Inflammatory macrophage treated with lipopolysaccharide for 1 hour (primary cell): ENCODE measurements around the gene CCND3.

ENCODE experiments used
- DNase-seq, 2 donors: peaks; one replicate each; pipeline ENCODE4 v3.0.0-alpha.2; 2020 to 2022

The CCND3 gene

GRCh38 chr6:41941280-41942066, at the start of gene CCND3:
Gene CCND3, minus strand, starts transcription at chr6:41941808. Its CDS starts 159 bp downstream, at chr6:41941649.
- DNase-seq, result peak; percentile 93 to 97

- no peak for DNase-seq
Measured at GRCh38 chr6:41986339-41986738, 44.7 kb upstream of the CCND3 start.

- no peak for DNase-seq
Measured at GRCh38 chr6:41984623-41985022, 43.0 kb upstream of the CCND3 start.

GRCh38 chr6:41976794-41977484, 35.3 kb upstream of the CCND3 start:
- DNase-seq, result peak; percentile 61 to 90

GRCh38 chr6:41975276-41975675, 33.7 kb upstream of the CCND3 start:
- DNase-seq, result no peak

DNA sequence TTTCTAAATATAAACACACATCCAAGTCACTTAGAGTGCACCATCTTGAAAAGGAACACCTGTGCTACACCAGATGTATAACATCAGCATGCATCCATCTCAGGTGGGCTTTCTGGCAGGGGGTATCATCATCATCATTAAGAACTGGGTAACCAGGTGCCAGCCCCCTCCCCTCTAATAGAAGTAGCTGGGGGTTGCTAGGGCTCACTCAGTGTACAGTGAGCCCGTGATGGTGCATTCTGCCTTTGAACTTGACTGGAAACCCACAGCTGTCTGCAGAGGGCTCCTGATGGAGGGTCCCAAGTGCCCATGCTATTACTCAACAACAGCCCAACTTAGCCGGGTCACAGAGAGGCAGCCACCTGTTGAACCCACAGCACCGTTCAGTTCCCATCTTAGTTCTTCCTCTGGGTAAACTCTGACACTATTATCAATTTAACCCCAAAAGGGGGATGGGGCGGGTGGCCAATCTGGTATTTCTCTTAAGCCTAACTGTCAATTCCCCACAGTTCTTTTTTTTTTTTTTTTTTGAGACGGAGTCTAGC, 32.7 kb upstream of the CCND3 start:
- DNase-seq, result no peak

DNA sequence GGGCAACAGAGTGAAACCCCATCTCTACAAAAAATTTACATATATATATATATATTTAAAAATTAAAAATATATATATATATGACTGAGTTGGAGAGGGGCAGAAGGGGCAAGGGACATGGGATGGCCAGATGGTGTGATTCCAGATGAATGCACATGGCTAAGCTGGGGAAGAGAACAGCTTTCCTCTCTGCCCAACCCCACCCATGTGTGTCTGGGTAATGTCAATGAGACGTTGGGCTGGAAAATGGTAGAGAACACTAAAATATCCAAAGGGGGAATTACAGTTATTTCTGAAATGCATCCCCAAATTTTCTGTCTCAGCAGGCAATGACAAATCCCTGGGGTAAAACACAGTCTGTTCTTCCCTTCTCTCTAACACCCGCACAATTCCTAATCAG, 31.2 kb upstream of the CCND3 start:
- DNase-seq, result no peak

DNA sequence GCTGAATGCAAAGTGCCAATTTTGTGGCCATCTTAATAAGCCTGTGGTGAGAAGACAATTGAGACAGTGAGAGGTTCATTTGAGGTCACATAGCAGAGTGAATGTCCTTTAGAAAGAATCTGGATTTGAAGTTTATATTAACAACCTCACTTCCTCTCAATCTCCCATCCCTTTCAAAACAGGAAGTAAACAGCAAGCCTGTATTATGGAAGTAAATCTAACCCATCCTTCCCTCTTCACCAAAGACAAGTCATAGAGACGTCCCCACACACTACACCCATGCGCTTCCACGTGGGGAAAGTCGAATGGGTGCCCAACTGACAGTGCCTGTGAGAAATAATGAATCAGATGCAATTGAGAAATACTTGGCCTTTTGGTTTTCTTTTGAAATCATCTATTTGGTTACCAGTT, 28.8 kb upstream of the CCND3 start:
- peak; percentile 96 to 99 for DNase-seq

- DNase-seq, result peak; percentile 52 to 67
Measured at GRCh38 chr6:41967312-41968287, 26.0 kb upstream of the CCND3 start.

GRCh38 chr6:41966961-41967311, 25.3 kb upstream of the CCND3 start:
- peak; percentile 28 to 39 for DNase-seq

DNA sequence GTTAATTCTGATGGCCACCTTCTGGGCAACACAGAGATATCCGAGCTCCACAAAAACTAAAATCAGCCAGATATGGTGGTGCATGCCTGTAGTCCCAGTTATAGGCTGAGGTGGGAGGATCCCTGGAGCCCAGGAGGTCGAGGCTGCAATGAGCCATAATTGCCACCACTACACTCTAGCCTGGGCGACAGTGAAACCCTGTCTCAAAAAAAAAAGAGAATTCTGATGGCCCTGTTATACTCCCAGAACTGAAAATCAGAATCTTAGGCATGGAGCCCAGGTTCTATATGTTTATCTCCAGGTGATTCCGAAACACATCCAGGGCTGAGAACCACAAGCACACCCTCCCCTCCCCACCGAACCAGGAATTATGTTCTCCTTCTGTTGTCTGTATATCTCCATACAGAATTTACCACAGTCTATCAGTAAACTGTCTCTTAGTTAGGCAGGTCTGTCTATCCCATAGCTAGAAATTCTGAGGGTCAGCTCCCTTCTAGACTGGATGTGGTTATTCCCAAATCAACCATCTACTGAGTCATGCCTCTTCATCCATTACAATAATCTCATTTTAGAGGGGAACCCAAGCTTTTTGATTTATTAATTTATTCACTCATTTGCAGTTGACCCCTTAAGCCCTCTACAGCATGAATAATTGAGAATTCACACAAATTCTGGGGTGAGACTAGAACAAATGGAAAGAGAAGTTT, 24.8 kb upstream of the CCND3 start:
- no peak for DNase-seq

- DNase-seq, result no peak
Measured at GRCh38 chr6:41965429-41966213, 24.0 kb upstream of the CCND3 start.

DNA sequence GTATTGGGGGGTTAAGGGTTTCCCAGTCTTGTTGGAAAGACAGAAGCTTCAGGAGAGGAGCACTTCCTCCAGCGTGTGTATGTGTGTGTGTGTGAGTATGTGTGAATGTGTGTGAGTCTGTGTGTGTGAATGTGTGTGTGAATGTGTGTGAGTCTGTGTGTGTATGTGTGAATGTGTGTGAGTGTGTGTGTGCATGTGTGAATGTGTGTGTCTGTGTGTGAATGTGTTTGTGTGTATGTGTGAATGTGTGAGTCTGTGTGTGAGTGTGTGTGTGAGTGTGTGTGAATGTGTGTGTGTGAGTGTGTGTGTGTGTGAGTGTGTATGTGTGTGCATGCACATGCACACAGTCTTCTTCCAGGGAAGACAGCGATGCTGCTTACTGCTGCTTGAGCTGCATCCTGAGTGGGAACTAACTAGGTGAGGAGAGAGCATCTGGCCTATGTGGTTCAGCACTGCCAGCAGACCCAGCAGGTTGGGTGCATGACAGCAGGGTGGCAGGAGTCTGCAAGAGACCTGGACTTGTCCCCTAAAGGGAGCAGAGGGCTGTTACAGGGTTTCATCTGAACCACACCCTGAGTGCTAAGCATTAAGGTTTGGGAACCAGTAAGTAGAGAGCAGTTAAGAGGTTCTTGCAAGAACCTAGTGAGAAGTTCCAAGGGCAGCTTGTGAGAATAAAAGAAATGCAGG, 22.7 kb upstream of the CCND3 start:
- DNase-seq, result no peak

GRCh38 chr6:41963371-41963770, 21.8 kb upstream of the CCND3 start:
- no peak for DNase-seq

DNA sequence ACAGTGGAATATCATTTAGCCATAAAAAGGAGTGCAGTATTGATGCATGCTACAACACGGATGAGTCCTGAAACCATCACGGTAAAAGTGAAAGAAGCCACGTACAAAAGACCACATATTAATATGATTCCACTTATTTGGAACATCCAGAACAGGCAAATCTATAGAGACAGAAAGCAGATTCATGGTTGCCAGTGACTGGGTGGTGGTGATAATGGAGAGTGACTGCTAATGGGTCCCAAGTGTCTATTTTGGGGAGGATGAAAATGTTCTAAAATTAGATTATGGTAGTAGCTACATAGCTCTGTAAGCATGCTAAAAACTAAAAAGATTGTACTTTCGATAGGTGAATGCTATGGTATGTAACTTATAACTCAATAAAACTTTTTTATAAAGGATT, 18.4 kb upstream of the CCND3 start:
- DNase-seq, result no peak

- DNase-seq, result no peak
Measured at GRCh38 chr6:41958022-41958856, 16.6 kb upstream of the CCND3 start.

- no peak for DNase-seq
Measured at GRCh38 chr6:41957117-41957516, 15.5 kb upstream of the CCND3 start.

DNA sequence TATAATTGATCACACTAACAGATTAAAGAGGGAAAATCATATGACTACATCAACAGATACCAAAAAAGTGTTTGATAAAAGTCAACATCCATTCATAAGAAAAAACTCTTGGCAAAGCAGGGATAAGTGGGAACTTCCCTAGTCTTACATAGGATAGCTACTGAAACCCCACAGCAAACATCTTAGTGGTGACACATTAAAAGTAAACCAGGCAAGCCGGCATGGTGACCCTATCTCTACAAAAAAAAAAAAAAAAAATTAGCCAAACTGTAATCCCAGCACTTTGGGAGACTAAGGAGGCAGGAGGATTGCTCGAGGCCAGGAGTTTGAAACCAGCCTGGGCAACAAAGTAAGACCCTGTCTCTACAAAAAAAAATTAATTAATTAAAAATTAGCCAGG, 13.8 kb upstream of the CCND3 start:
- DNase-seq, result no peak

DNA sequence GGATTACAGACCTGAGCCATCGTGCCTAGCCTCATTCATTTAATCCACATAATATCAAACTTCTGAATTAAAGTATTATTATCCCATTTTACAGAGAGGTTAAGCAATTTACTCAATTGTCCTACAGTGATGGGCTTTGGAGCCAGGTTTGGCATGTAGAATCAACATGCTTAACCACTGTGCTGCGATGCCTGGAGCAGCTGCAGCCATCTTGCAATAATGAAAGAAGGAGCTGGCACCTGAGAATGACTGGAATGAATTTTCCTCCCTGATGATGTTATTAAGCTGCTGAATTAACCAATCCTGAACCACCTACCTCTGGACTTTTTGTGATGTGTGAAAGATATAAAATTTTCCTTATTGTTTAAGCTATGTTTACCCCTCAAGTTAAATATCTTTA, 13.1 kb upstream of the CCND3 start:
- no peak for DNase-seq
